ENCODE data around the gene TMC6. TPM values are rescaled to one million over a fixed set of nuclear protein-coding genes. Genes with fewer than 3 reads are reported as not detected.

TMC6 gene
- total RNA-seq, 5 donors from 2014 or later (not counting 1 experiment from before 2014, with no cell fraction given), result 616 to 847 (median 698) TPM

DNA sequence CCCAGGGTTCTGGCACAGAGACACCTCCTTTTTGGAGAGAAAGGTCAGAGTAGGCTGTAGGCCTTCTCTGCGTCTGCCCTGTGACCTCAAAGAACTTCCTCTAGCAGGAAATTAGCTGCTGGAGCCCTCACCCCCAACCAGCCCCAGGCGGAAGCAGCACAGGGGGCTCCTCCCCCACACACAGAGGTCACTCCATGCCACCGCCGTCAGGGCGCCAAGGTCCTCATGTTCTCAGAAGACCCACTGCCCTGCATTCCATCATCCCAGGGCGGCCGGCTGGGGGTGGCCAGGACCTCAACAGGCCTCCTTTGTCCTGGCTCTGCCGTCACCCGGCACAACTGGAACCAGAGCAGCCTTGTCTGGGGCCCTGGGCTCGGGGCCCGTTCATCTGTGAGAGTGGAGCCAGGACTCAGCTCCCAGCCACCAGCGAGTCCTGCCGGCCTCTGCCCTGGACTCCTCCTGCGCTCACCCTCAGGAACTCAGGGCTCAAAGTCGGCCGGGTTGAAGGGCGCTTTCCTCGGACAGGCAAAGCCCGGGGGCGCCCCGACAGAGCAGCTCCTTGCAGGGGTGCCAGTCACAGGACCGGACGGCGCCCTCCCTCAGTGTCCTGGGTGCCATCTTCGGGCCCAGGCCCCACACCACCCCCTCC is 1.2 kb downstream of the TMC6 start:
- peaks cover 19% of the 10 kb centered on the region for H3K36me3 Mint-ChIP-seq
- peaks cover 50 to 62% (median 53%) of the 10 kb centered on the region in 3 donors for H3K4me1 Mint-ChIP-seq
- H3K27me3 Mint-ChIP-seq, result no peaks in the 10 kb centered on the region
- H3K9me3 Mint-ChIP-seq, result no peaks in the 10 kb centered on the region
- CTCF ChIA-PET, result interaction anchor here in 1 of 2 donors (0.6 kb wide), 1 partner anchor 12 kb away, joined by 6 read pairs; no protein-coding TSS in a partner anchor
- H3K27ac Mint-ChIP-seq, result peak overlapping the region; percentile 91 to 95
- peak overlapping the region; percentile 91 to 99 (median 99) for H3K4me3 Mint-ChIP-seq
- DNase-seq (peak in 33 of 35 experiments; percentile 53 to 78 (median 60)), ATAC-seq (replicated peaks in 1 of 4) (peak in 3 of 4 experiments; percentile 10 to 18 (median 13))
- POLR2A ChIA-PET, result no interaction called here
- peaks cover 8 to 53% of the 10 kb centered on the region in 2 donors for H3K36me3 ChIP-seq (ENCODE audit: control insufficient read depth in 2 of 2, extremely low read depth in 1 of 2, insufficient read depth in 1 of 2, low read length in 1 of 2)
- no peaks in the 10 kb centered on the region for H3K9me3 ChIP-seq
- H3K27ac ChIP-seq (ENCODE audit: low read length), result peak overlapping the region; percentile 66
- H3K4me3 ChIP-seq (ENCODE audit: control insufficient read depth in 1 of 2, extremely low read depth in 1 of 2, low read length in 1 of 2), result peak overlapping the region; percentile 83 to 91
- peaks cover 46 to 73% of the 10 kb centered on the region in 2 experiments for H3K4me1 ChIP-seq (ENCODE audit: control insufficient read depth in 1 of 2, extremely low read depth in 1 of 2, insufficient read depth in 2 of 2, low read length in 2 of 2)
- WGBS (ENCODE audit: insufficient coverage), result under 1% methylated on average over 25 of the region's 25 CpGs
- H3K27me3 ChIP-seq (replicated peaks in 1 of 2; ENCODE audit: control insufficient read depth in 2 of 2, extremely low read depth in 1 of 2, insufficient read depth in 2 of 2, low read length in 1 of 2), result no peaks in the 10 kb centered on the region

GRCh38 chr17:78126895-78127238 is 1.7 kb downstream of the TMC6 start:
- H3K9me3 ChIP-seq, result no peaks in the 10 kb centered on the region
- ATAC-seq (replicated peaks in 1 of 4) (no peak), DNase-seq (no peak)
- WGBS (ENCODE audit: insufficient coverage), result 37% methylated on average over 2 of the region's 6 CpGs
- peak overlapping the region; percentile 66 for H3K27ac ChIP-seq (ENCODE audit: low read length)
- H3K36me3 ChIP-seq (ENCODE audit: control insufficient read depth in 2 of 2, extremely low read depth in 1 of 2, insufficient read depth in 1 of 2, low read length in 1 of 2), result peaks cover 8 to 57% of the 10 kb centered on the region in 2 donors
- H3K27me3 ChIP-seq (replicated peaks in 1 of 2; ENCODE audit: control insufficient read depth in 2 of 2, extremely low read depth in 1 of 2, insufficient read depth in 2 of 2, low read length in 1 of 2), result no peaks in the 10 kb centered on the region
- H3K4me3 ChIP-seq (ENCODE audit: control insufficient read depth in 1 of 2, extremely low read depth in 1 of 2, low read length in 1 of 2), result peak overlapping the region; percentile 83 to 91
- CTCF ChIA-PET, result interaction anchor here in 1 of 2 donors (0.6 kb wide), 1 partner anchor 13 kb away, joined by 6 read pairs; no protein-coding TSS in a partner anchor
- H3K4me1 ChIP-seq (ENCODE audit: control insufficient read depth in 1 of 2, extremely low read depth in 1 of 2, insufficient read depth in 2 of 2, low read length in 2 of 2), result peaks cover 51 to 77% of the 10 kb centered on the region in 2 experiments
- Mint-ChIP-seq H3K27ac (peak overlapping the region; percentile 91 to 95), H3K36me3 (peaks cover 20% of the 10 kb centered on the region), H3K9me3 (no peaks in the 10 kb centered on the region), H3K4me3 (peak overlapping the region; percentile 91 to 99 (median 99)), H3K4me1 (peaks cover 55 to 67% (median 58%) of the 10 kb centered on the region in 3 donors), H3K27me3 (no peaks in the 10 kb centered on the region)
- POLR2A ChIA-PET, result no interaction called here

DNA sequence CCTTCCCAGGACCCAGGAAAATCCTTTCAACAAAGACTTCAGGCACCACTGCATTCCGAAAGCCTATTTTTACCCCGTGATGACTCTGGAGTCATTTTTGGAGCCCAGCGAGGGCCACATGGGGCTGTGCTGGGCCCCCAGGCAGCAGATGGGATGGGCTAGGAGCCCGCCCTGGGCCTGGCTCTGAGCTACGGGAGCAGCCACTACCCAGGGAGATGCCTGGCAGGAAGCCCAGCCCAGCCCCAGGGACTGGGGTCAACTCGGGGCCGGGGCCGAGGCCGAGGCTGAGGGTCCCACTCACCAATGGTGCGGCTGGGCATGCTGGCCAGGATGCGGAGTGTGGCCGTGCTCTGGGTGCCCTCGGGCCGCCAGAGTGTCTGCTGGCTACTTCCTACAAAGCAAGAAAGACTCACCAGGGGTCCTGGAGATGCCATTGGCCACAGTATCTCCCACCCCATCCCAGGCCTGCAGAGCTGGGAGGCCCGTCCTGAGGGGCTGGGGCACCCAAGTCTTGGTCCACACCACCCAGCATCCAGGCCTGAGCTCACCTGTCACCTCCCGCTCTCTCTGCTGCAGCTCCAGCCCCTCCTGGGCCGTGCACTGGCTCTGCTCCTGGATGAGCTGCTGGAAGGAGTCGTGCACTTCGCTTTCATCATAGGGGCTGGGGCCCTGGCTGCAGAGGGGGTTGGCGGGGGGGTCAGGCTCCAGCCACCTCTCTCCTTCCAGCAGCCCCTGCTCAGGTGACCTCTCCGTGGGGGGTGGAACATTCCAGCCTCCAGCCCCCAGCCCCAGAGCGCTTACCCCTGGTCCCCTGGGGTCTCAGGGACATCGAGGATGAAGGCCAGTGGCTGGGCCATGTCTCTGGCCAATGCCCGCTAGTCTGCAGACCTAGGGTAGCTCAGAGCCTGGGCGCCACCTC is 2.3 kb downstream of the TMC6 start:
- H3K27ac ChIP-seq (ENCODE audit: low read length), result peak overlapping the region; percentile 66
- H3K27ac Mint-ChIP-seq, result peak overlapping the region; percentile 91 to 95
- POLR2A ChIA-PET, result no interaction called here
- peak overlapping the region; percentile 69 to 83 for H3K4me3 ChIP-seq (ENCODE audit: control insufficient read depth in 1 of 2, extremely low read depth in 1 of 2, low read length in 1 of 2)
- peaks cover 56 to 83% of the 10 kb centered on the region in 2 experiments for H3K4me1 ChIP-seq (ENCODE audit: control insufficient read depth in 1 of 2, extremely low read depth in 1 of 2, insufficient read depth in 2 of 2, low read length in 2 of 2)
- H3K27me3 ChIP-seq (replicated peaks in 1 of 2; ENCODE audit: control insufficient read depth in 2 of 2, extremely low read depth in 1 of 2, insufficient read depth in 2 of 2, low read length in 1 of 2), result no peaks in the 10 kb centered on the region
- H3K9me3 ChIP-seq, result no peaks in the 10 kb centered on the region
- no peaks in the 10 kb centered on the region for H3K27me3 Mint-ChIP-seq
- DNase-seq (peak in 1 of 35 experiments; percentile 14), ATAC-seq (replicated peaks in 1 of 4) (no peak)
- peak overlapping the region; percentile 91 to 99 (median 99) for H3K4me3 Mint-ChIP-seq
- CTCF ChIA-PET, result interaction anchor here in 1 of 2 donors (0.6 kb wide), 1 partner anchor 14 kb away, joined by 6 read pairs; no protein-coding TSS in a partner anchor
- no peaks in the 10 kb centered on the region for H3K9me3 Mint-ChIP-seq
- WGBS (ENCODE audit: insufficient coverage), result 31% methylated on average over 18 of the region's 25 CpGs
- H3K4me1 Mint-ChIP-seq, result peaks cover 61 to 73% (median 64%) of the 10 kb centered on the region in 3 donors
- peaks cover 23% of the 10 kb centered on the region for H3K36me3 Mint-ChIP-seq
- H3K36me3 ChIP-seq (ENCODE audit: control insufficient read depth in 2 of 2, extremely low read depth in 1 of 2, insufficient read depth in 1 of 2, low read length in 1 of 2), result peaks cover 11 to 60% of the 10 kb centered on the region in 2 donors

- H3K9me3 ChIP-seq, result no peaks in the 10 kb centered on the region
- whole genome bisulfite sequencing (ENCODE audit: insufficient coverage), result 14% methylated on average over 28 of the region's 39 CpGs
- Mint-ChIP-seq H3K9me3 (no peaks in the 10 kb centered on the region), H3K27me3 (no peaks in the 10 kb centered on the region), H3K36me3 (peaks cover 24% of the 10 kb centered on the region), H3K4me3 (peak overlapping the region; percentile 91 to 99 (median 99)), H3K4me1 (peaks cover 64 to 79% (median 72%) of the 10 kb centered on the region in 3 donors), H3K27ac (peak overlapping the region; percentile 83 to 95)
- ATAC-seq (replicated peaks in 1 of 4) (no peak), DNase-seq (peak in 12 of 35 experiments; percentile 38 to 65 (median 51))
- H3K4me1 ChIP-seq (ENCODE audit: control insufficient read depth in 1 of 2, extremely low read depth in 1 of 2, insufficient read depth in 2 of 2, low read length in 2 of 2), result peaks cover 64 to 89% of the 10 kb centered on the region in 2 experiments
- H3K4me3 ChIP-seq (ENCODE audit: control insufficient read depth in 1 of 2, extremely low read depth in 1 of 2, low read length in 1 of 2), result peak overlapping the region; percentile 69 to 83
- H3K27ac ChIP-seq (ENCODE audit: low read length), result peak overlapping the region; percentile 66
- no peaks in the 10 kb centered on the region for H3K27me3 ChIP-seq (replicated peaks in 1 of 2; ENCODE audit: control insufficient read depth in 2 of 2, extremely low read depth in 1 of 2, insufficient read depth in 2 of 2, low read length in 1 of 2)
- peaks cover 17 to 67% of the 10 kb centered on the region in 2 donors for H3K36me3 ChIP-seq (ENCODE audit: control insufficient read depth in 2 of 2, extremely low read depth in 1 of 2, insufficient read depth in 1 of 2, low read length in 1 of 2)
- CTCF ChIA-PET, result interaction anchor here (0.7 to 0.8 kb wide), 2 partner anchors 10 to 51 kb away, joined by 3 read pairs; no protein-coding TSS in a partner anchor
- POLR2A ChIA-PET, result no interaction called here
Measured at GRCh38 chr17:78125138-78125913, 3.2 kb downstream of the TMC6 start.

DNA sequence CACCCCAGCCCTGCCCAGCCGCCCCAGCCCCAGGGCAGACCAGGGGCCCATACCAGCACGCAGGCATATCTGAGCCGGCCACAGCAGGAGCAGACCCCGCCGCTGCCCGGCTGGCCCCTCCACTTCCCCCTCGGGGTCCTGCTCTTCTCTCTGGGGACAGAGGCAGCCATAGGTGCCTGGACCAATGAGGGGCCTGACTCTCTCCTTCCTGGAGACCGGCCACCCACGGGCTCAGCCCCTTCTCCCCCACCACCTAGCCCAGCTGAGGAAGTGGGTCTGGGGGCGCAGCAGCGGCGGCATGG is 3.8 kb downstream of the TMC6 start:
- no peaks in the 10 kb centered on the region for H3K27me3 ChIP-seq (replicated peaks in 1 of 2; ENCODE audit: control insufficient read depth in 2 of 2, extremely low read depth in 1 of 2, insufficient read depth in 2 of 2, low read length in 1 of 2)
- Mint-ChIP-seq H3K9me3 (no peaks in the 10 kb centered on the region), H3K36me3 (peaks cover 24% of the 10 kb centered on the region), H3K4me3 (peak overlapping the region; percentile 91 to 99 (median 99)), H3K4me1 (peaks cover 63 to 78% (median 69%) of the 10 kb centered on the region in 3 donors), H3K27ac (peak overlapping the region; percentile 83 to 95), H3K27me3 (no peaks in the 10 kb centered on the region)
- peak overlapping the region; percentile 69 to 83 for H3K4me3 ChIP-seq (ENCODE audit: control insufficient read depth in 1 of 2, extremely low read depth in 1 of 2, low read length in 1 of 2)
- POLR2A ChIA-PET, result no interaction called here
- no peaks in the 10 kb centered on the region for H3K9me3 ChIP-seq
- DNase-seq, result no peak
- peaks cover 63 to 88% of the 10 kb centered on the region in 2 experiments for H3K4me1 ChIP-seq (ENCODE audit: control insufficient read depth in 1 of 2, extremely low read depth in 1 of 2, insufficient read depth in 2 of 2, low read length in 2 of 2)
- WGBS (ENCODE audit: insufficient coverage), result 40% methylated on average over 7 of the region's 12 CpGs
- H3K27ac ChIP-seq (ENCODE audit: low read length), result peak overlapping the region; percentile 66
- no peak for ATAC-seq (replicated peaks in 1 of 4)
- peaks cover 17 to 72% of the 10 kb centered on the region in 2 donors for H3K36me3 ChIP-seq (ENCODE audit: control insufficient read depth in 2 of 2, extremely low read depth in 1 of 2, insufficient read depth in 1 of 2, low read length in 1 of 2)
- CTCF ChIA-PET, result interaction anchor here in 1 of 2 donors (0.8 kb wide), 1 partner anchor 10 kb away, joined by 3 read pairs; no protein-coding TSS in a partner anchor

Measured in T-cell (primary cell).